Measurements from ENCODE around the gene MAVS. TPM values are rescaled to one million over a fixed set of nuclear protein-coding genes. Genes with fewer than 3 reads are reported as not detected.

MAVS gene
- total RNA-seq, 1 experiment from 2014 or later = 24.2 TPM

DNA sequence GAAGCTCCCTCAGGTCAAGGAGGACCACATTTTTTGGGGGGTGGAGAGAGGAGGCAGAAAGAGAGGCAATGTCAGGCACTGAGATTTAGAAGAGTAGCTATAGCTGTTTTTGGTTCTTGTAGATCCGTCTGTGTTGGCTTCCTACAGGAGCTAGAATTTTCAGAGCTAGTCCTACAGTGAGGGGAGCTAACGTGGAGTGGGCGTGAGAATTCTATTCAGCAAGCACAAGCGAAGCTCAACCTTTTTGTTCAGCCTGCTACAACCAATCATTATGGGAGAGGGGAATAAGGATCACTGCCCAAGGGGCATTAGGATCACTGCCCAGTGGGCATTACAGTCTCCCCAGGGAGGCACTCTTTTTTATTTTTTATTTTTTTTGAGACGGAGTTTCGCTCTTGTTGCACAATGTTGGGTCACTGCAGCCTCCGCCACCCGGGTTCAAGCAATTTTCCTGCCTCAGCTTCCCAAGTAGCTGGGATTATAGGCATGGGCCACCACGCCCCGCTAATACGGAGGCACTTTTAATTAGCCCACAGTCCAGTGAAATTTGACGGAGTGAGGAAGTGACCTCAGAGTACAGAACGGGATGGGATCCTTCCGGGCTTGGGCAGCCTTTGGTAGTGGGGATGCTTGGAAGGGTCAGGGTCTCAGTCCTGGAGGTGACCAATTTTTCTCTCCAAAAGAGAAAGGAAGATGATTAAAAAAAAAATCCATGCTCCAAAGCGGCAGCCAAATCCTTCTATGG, 41.4 kb downstream of the MAVS start:
- Histone ChIP-seq H3K9ac (ENCODE audit: extremely low read depth, insufficient read length, low read length) (no peak overlapping the region), H3K4me1 (ENCODE audit: insufficient read depth, low read length) (peaks cover 4% of the 10 kb centered on the region; the same call in 1 of the 2 replicates), H3K79me1 (ENCODE audit: insufficient read depth, low read depth, low read length, poor library complexity, severe bottlenecking) (no peaks in the 10 kb centered on the region), H2BK5ac (ENCODE audit: insufficient read length, low read length) (no peak overlapping the region), H3K18ac (ENCODE audit: insufficient read length, low read depth, low read length) (no peak overlapping the region), H3K56ac (ENCODE audit: insufficient read length, low read depth, low read length) (no peak overlapping the region), H2BK20ac (ENCODE audit: low read depth, low read length, poor library complexity, severe bottlenecking) (no peak overlapping the region), H2AK5ac (ENCODE audit: insufficient read length, low read length) (no peak overlapping the region), H2BK120ac (ENCODE audit: low read depth, low read length, poor library complexity, severe bottlenecking) (no peak overlapping the region), H3K4ac (ENCODE audit: low read depth, low read length) (no peak overlapping the region), H3K27me3 (ENCODE audit: insufficient read depth, low read length) (no peaks in the 10 kb centered on the region), H4K20me1 (ENCODE audit: control insufficient read depth, insufficient read depth, insufficient read length) (no peaks in the 10 kb centered on the region), H2AFZ (ENCODE audit: low read length) (no peak overlapping the region), H4K5ac (ENCODE audit: insufficient read length, low read depth, low read length) (no peak overlapping the region), H3K27ac (ENCODE audit: insufficient read length, low read depth, low read length) (peak overlapping the region; percentile 67), H4K8ac (replicated peaks; ENCODE audit: insufficient read length, low read depth, low read length) (no peak overlapping the region), H2BK15ac (ENCODE audit: low read depth, low read length) (no peak overlapping the region), H4K91ac (ENCODE audit: insufficient read length, low read depth, low read length) (no peak overlapping the region), H3K23ac (ENCODE audit: insufficient read length, low read depth, low read length) (no peak overlapping the region), H3T11ph (ENCODE audit: low read length) (no peak overlapping the region), H3K23me2 (ENCODE audit: insufficient read length, low read depth, low read length, poor library complexity, severe bottlenecking) (peaks cover 20% of the 10 kb centered on the region), H3K4me2 (ENCODE audit: insufficient read depth, insufficient read length, low read length) (peak overlapping the region; percentile 53), H3K14ac (ENCODE audit: insufficient read depth, low read length) (no peak overlapping the region), H2BK12ac (ENCODE audit: insufficient read length, low read depth, low read length) (no peak overlapping the region), H3K9me3 (ENCODE audit: control insufficient read depth, low read depth, low read length) (no peaks in the 10 kb centered on the region), H3K79me2 (ENCODE audit: insufficient read depth, low read length) (peaks cover 36% of the 10 kb centered on the region)
- peak overlapping the region; percentile 95 to 98 (median 95); a peak in 6 of 7 replicates for H3K27ac Mint-ChIP-seq
- peak overlapping the region; percentile 82 to 92 for H3K4me3 Mint-ChIP-seq
- no peaks in the 10 kb centered on the region for H3K27me3 Mint-ChIP-seq (ENCODE audit: low read depth)
- WGBS (ENCODE audit: extremely low coverage, insufficient read length, low lambda C conversion rate) = no CpG with 5 or more reads among the region's 15 CpGs
- DNase-seq = no peak
- TF ChIP-seq, protein P1, sequence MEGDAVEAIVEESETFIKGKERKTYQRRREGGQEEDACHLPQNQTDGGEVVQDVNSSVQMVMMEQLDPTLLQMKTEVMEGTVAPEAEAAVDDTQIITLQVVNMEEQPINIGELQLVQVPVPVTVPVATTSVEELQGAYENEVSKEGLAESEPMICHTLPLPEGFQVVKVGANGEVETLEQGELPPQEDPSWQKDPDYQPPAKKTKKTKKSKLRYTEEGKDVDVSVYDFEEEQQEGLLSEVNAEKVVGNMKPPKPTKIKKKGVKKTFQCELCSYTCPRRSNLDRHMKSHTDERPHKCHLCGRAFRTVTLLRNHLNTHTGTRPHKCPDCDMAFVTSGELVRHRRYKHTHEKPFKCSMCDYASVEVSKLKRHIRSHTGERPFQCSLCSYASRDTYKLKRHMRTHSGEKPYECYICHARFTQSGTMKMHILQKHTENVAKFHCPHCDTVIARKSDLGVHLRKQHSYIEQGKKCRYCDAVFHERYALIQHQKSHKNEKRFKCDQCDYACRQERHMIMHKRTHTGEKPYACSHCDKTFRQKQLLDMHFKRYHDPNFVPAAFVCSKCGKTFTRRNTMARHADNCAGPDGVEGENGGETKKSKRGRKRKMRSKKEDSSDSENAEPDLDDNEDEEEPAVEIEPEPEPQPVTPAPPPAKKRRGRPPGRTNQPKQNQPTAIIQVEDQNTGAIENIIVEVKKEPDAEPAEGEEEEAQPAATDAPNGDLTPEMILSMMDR (conservative IDR thresholded peaks at IDR 0.05) = no peak
- peaks cover 24 to 42% (median 27%) of the 10 kb centered on the region in 3 experiments for H3K36me3 Mint-ChIP-seq (ENCODE audit: insufficient read depth in 1 of 3, low read depth in 3 of 3)
- H3K4me1 Mint-ChIP-seq = peaks cover 33 to 37% of the 10 kb centered on the region in 2 experiments
- H3K9me3 Mint-ChIP-seq = peaks cover 4 to 5% of the 10 kb centered on the region in 2 experiments; a peak in 2 of 5 replicates
